HepG2 (cell line): ENCODE measurements around the gene TAC3. TPM values are rescaled to one million over a fixed set of nuclear protein-coding genes. Genes with fewer than 3 reads are reported as not detected.

Source experiments
- ATAC-seq: fragments of 200-7000 bp; cut with Tn5 transposase; 3 replicates; pipeline ENCODE4 v1.9.1; 2020; ENCODE audit warnings: mild to moderate bottlenecking, moderate library complexity
- BruUV-seq: library from RNA; stranded (reverse); fragments of 400-500 nt; replicated peaks from 2 replicates; lab custom pipeline; 2021; lab: Mats Ljungman, UMichigan
- CTCF ChIA-PET: fragments of 300-600 bp; formaldehyde crosslinking; extraction: SDS; loops from one replicate; lab custom pipeline; 2021; ENCODE audit warnings: low total read pairs, inconsistent platforms, low intra/inter-chr PET ratio; lab: Yijun Ruan, JAX
- POLR2A ChIA-PET: fragments of 350-600 bp; sonication (Branson Sonifier 250); formaldehyde crosslinking; loops from one replicate; lab custom pipeline; 2020; ENCODE audit warnings: antibody characterized with exemption, inconsistent platforms; lab: Yijun Ruan, JAX
- DNase-seq: peaks from one replicate; pipeline ENCODE4 v3.0.0-alpha.2; 2015; ENCODE audit warnings: low spot score
- FAIRE-seq: peaks from 3 replicates; lab custom pipeline; 2011; peaks lifted over from hg19 to GRCh38; lab: Jason Lieb, UNC
- H2AFZ ChIP-seq: one replicate; pipeline ENCODE4 v1.6.1; 2011; ENCODE audit warnings: low read length, inconsistent platforms
- H3K27ac ChIP-seq: fragments of 300-600 bp; 3 replicates; pipeline ENCODE4 v1.8.0; 2011; ENCODE audit warnings: mixed run types, mild to moderate bottlenecking, mixed read lengths, low read length, inconsistent platforms; ENCODE audit not compliant: insufficient read depth; ENCODE audit errors: extremely low read length
- H3K27me3 ChIP-seq, 2 experiments: fragments of 200-600 bp in 1 of 2; 2 replicates in 1 of 2; 3 replicates in 1 of 2; pipeline versions ENCODE4 v1.6.0 to v1.8.0; 2011; ENCODE audit warnings: low read length in 2 of 2, mild to moderate bottlenecking in 2 of 2, moderate library complexity in 2 of 2, inconsistent platforms in 1 of 2; ENCODE audit not compliant: insufficient read depth in 2 of 2, control insufficient read depth in 1 of 2
- H3K36me3 ChIP-seq, 2 experiments: fragments of 200-600 bp in 1 of 2; replicated peaks in 1 of 2; 2 replicates in 1 of 2; 3 replicates in 1 of 2; pipeline versions ENCODE4 v1.5.1 to v1.8.0; 2011; ENCODE audit warnings: low read length in 2 of 2, inconsistent platforms in 1 of 2; ENCODE audit not compliant: insufficient read depth in 2 of 2, control insufficient read depth in 1 of 2
- H3K4me1 ChIP-seq: 2 replicates; pipeline ENCODE4 v1.5.1; 2012; ENCODE audit warnings: low read length, inconsistent platforms; ENCODE audit not compliant: insufficient read depth
- H3K4me2 ChIP-seq: 2 replicates; pipeline ENCODE4 v1.6.0; 2011; ENCODE audit warnings: low read depth, low read length, inconsistent platforms
- H3K4me3 ChIP-seq, 3 experiments: fragments of 200-600 bp in 1 of 3; sonication (generic), shearing (Covaris generic) in 1 of 3; replicated peaks in 1 of 3; 2 replicates each; pipeline ENCODE4 v1.5.1; 2011 to 2016; ENCODE audit warnings: low read length in 3 of 3, inconsistent platforms in 2 of 3, low read depth in 2 of 3, mild to moderate bottlenecking in 2 of 3, control low read depth in 1 of 3, mixed read lengths in 1 of 3; ENCODE audit not compliant: insufficient read depth in 1 of 3
- H3K79me2 ChIP-seq: one replicate; pipeline ENCODE4 v1.6.1; 2011; ENCODE audit warnings: low read length, inconsistent platforms; ENCODE audit not compliant: insufficient read depth
- H3K9ac ChIP-seq: 2 replicates; pipeline ENCODE4 v1.6.0; 2011; ENCODE audit warnings: mild to moderate bottlenecking, low read depth, low read length, inconsistent platforms; ENCODE audit not compliant: insufficient read depth
- H3K9me3 ChIP-seq: 2 replicates; pipeline ENCODE4 v1.5.1; 2012; ENCODE audit warnings: mild to moderate bottlenecking, low read length
- H4K20me1 ChIP-seq: 2 replicates; pipeline ENCODE4 v1.6.0; 2011; ENCODE audit warnings: inconsistent platforms, mild to moderate bottlenecking, low read length, moderate library complexity; ENCODE audit not compliant: insufficient read depth
- AKAP8 ChIP-seq: sonication (generic); formaldehyde crosslinking; IDR thresholded peaks from 2 replicates; pipeline ENCODE4 v1.5.1; 2020; ENCODE audit warnings: mild to moderate bottlenecking, missing genetic modification reagents
- HMG20B ChIP-seq: conservative IDR thresholded peaks from 2 replicates; pipeline ENCODE4 v1.6.1; 2016; ENCODE audit warnings: missing genetic modification reagents, missing compliant biosample characterization
- KLF12 ChIP-seq: sonication (generic); formaldehyde crosslinking; IDR thresholded peaks from 2 replicates; pipeline ENCODE4 v1.4.0; 2020; ENCODE audit warnings: missing genetic modification reagents, borderline replicate concordance
- NBN ChIP-seq: fragments of 450-650 bp; conservative IDR thresholded peaks from 2 replicates; pipeline ENCODE4 v1.6.1; 2017
- RARG ChIP-seq: sonication (generic); formaldehyde crosslinking; IDR thresholded peaks from 2 replicates; pipeline ENCODE4 v1.4.0; 2020; ENCODE audit warnings: low read depth, mild to moderate bottlenecking, missing genetic modification reagents
- RFX3 ChIP-seq: IDR thresholded peaks from 2 replicates; pipeline ENCODE4 v1.6.1; 2016; ENCODE audit warnings: missing biosample characterization, missing genetic modification reagents
- SNAPC5 ChIP-seq: sonication (generic); formaldehyde crosslinking; IDR thresholded peaks from 2 replicates; pipeline ENCODE4 v1.8.1; 2023; ENCODE audit warnings: mild to moderate bottlenecking, missing genetic modification reagents, borderline replicate concordance
- TCF7 ChIP-seq: sonication (generic); IDR thresholded peaks from 2 replicates; pipeline ENCODE4 v1.6.1; 2016; ENCODE audit warnings: antibody characterized with exemption, low read depth
- TOPORS ChIP-seq: sonication (generic); formaldehyde crosslinking; IDR thresholded peaks from 2 replicates; pipeline ENCODE4 v1.8.0; 2023; ENCODE audit warnings: mild to moderate bottlenecking, missing genetic modification reagents
- ZNF260 ChIP-seq: sonication (generic); formaldehyde crosslinking; IDR thresholded peaks from 2 replicates; pipeline ENCODE4 v1.4.0; 2020; ENCODE audit warnings: missing genetic modification reagents, low read depth, mild to moderate bottlenecking, borderline replicate concordance
- ZNF549 ChIP-seq: sonication (generic); formaldehyde crosslinking; IDR thresholded peaks from 2 replicates; pipeline ENCODE4 v1.5.0; 2020; ENCODE audit warnings: missing genetic modification reagents
- ZNF597 ChIP-seq: sonication (generic); formaldehyde crosslinking; IDR thresholded peaks from 2 replicates; pipeline ENCODE4 v1.5.0; 2020; ENCODE audit warnings: missing genetic modification reagents
- WGBS: methylation state at CpG from one replicate; pipeline ENCODE4 v1.1.6; 2017; ENCODE audit warnings: low lambda C conversion rate; 5-methylcytosine and 5-hydroxymethylcytosine counted together
- in situ Hi-C: cut with HindIII; loops from 2 replicates; pipeline ENCODE4 v1.10.0; 2017; ENCODE audit warnings: low pct_unique_long_range_greater_than_20kb; ENCODE audit not compliant: extremely low pct_ligation_motif_present
- intact Hi-C: fragments of 100-400 bp; cut with micrococcal nuclease; formaldehyde crosslinking; loops from one replicate; pipeline ENCODE4 v1.10.0; 2022; ENCODE audit not compliant: unreplicated experiment
- polyA plus RNA-seq, 8 experiments: library from polyadenylated mRNA; depleted of rRNA in 3 of 8; stranded (reverse) in 7 of 8; unstranded in 1 of 8; fragments of >200 nt; fragmentation: Illumina TruSeq in 4 of 8; extraction: Trizol in 4 of 8; gene quantifications; 2 replicates each; pipeline versions ENCODE4 v1.2.1 to v1.2.3, GENCODE V29; 2011 to 2016; ENCODE audit warnings: low read depth in 4 of 8, missing spikeins in 1 of 8, mixed read lengths in 1 of 8; ENCODE audit not compliant: insufficient read depth in 1 of 8
- total RNA-seq, 5 experiments: library from RNA; depleted of rRNA; stranded (reverse); fragments of >200 nt; fragmentation: Illumina TruSeq; extraction: Trizol; gene quantifications; 2 replicates each; pipeline ENCODE4 v1.2.3, GENCODE V29; 2016; ENCODE audit warnings: low read depth in 1 of 5
- TF ChIP-seq, protein P1 (sequence below): sonication (generic); formaldehyde crosslinking; IDR thresholded peaks from 2 replicates; pipeline ENCODE4 v1.5.0; 2020; ENCODE audit warnings: mild to moderate bottlenecking, missing genetic modification reagents, borderline replicate concordance

TAC3 gene
- total and polyA plus RNA-seq, 2 of the 13 experiments (the other 11 are each of a cell fraction or from before 2014, with no cell fraction given) = 0.13 to 0.15 TPM

GRCh38 chr12:56989861-56990610 lies 26.3 kb downstream of the TAC3 start (continued):
- no peak for TF ChIP-seq ZNF597 (CRISPR knock-in tag)
- TF ChIP-seq SNAPC5 (CRISPR knock-in tag) = no peak
- TF ChIP-seq ZNF549 = no peak
- TF ChIP-seq TOPORS (CRISPR knock-in tag) = no peak
- TF ChIP-seq RARG (CRISPR knock-in tag) = no peak
- no peak for TF ChIP-seq TCF7
- TF ChIP-seq, all 625 proteins: peak for 0

DNA sequence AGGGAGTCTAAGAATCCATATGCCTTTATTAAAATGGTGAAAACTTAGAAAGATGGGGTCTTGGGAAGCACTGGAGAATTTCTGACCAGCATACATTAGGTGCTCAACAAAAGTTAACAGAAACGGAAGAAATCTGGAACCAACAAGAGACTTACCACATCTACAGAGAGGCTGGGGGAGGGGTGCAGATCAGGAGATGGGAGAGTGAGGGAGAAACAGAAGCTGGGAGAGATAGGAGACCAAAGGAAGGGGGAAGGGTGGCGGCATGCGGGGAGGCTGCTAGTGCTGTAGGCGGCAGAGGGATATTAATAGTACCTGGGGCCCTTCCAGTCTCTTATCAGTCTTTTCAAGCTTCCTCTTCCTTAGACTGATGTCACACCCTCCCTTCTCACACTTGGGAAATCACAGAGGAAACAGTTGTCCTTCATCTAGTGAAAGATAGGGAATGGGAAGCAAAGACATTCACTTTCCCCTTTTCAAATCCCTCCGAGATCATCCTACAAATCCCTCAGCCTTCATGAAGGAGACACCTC lies 28.1 kb downstream of the TAC3 start:
- no peak overlapping the region for H3K4me3 ChIP-seq
- no peak overlapping the region for H2AFZ ChIP-seq
- H3K9me3 ChIP-seq = no peaks in the 10 kb centered on the region
- BruUV-seq = no TSS peak
- ChIA-PET CTCF (interaction anchor here (1.3 to 3.5 kb wide), 4 partner anchors 41 to 231 kb away, joined by 3 to 37 read pairs (median 9); partner anchors contain the start of gene HSD17B6), POLR2A (interaction anchor here (1.0 kb wide), 1 partner anchor 148 kb away, joined by 3 read pairs; no protein-coding TSS in a partner anchor)
- in situ Hi-C loops (loop anchor here (5.0 kb wide), 3 partner anchors 41 to 231 kb away; no protein-coding TSS in a partner anchor), intact Hi-C loops (loop anchor here (5.0 kb wide), 1 partner anchor 226 kb away; the partner anchor contains the start of gene HSD17B6)
- H4K20me1 ChIP-seq = no peaks in the 10 kb centered on the region
- no peak overlapping the region for H3K27ac ChIP-seq
- no peak overlapping the region for H3K4me2 ChIP-seq
- no peaks in the 10 kb centered on the region for H3K36me3 ChIP-seq
- H3K27me3 ChIP-seq = no peaks in the 10 kb centered on the region; a peak in 1 of 5 replicates
- 35% methylated on average over 5 of the region's 5 CpGs for WGBS
- H3K4me1 ChIP-seq = peaks cover 13% of the 10 kb centered on the region; the same call in 1 of the 2 replicates
- no peak for DNase-seq
- no peak for ATAC-seq
- H3K9ac ChIP-seq = no peak overlapping the region
- no peaks in the 10 kb centered on the region for H3K79me2 ChIP-seq
- no peak for FAIRE-seq
- TF ChIP-seq, protein P1, sequence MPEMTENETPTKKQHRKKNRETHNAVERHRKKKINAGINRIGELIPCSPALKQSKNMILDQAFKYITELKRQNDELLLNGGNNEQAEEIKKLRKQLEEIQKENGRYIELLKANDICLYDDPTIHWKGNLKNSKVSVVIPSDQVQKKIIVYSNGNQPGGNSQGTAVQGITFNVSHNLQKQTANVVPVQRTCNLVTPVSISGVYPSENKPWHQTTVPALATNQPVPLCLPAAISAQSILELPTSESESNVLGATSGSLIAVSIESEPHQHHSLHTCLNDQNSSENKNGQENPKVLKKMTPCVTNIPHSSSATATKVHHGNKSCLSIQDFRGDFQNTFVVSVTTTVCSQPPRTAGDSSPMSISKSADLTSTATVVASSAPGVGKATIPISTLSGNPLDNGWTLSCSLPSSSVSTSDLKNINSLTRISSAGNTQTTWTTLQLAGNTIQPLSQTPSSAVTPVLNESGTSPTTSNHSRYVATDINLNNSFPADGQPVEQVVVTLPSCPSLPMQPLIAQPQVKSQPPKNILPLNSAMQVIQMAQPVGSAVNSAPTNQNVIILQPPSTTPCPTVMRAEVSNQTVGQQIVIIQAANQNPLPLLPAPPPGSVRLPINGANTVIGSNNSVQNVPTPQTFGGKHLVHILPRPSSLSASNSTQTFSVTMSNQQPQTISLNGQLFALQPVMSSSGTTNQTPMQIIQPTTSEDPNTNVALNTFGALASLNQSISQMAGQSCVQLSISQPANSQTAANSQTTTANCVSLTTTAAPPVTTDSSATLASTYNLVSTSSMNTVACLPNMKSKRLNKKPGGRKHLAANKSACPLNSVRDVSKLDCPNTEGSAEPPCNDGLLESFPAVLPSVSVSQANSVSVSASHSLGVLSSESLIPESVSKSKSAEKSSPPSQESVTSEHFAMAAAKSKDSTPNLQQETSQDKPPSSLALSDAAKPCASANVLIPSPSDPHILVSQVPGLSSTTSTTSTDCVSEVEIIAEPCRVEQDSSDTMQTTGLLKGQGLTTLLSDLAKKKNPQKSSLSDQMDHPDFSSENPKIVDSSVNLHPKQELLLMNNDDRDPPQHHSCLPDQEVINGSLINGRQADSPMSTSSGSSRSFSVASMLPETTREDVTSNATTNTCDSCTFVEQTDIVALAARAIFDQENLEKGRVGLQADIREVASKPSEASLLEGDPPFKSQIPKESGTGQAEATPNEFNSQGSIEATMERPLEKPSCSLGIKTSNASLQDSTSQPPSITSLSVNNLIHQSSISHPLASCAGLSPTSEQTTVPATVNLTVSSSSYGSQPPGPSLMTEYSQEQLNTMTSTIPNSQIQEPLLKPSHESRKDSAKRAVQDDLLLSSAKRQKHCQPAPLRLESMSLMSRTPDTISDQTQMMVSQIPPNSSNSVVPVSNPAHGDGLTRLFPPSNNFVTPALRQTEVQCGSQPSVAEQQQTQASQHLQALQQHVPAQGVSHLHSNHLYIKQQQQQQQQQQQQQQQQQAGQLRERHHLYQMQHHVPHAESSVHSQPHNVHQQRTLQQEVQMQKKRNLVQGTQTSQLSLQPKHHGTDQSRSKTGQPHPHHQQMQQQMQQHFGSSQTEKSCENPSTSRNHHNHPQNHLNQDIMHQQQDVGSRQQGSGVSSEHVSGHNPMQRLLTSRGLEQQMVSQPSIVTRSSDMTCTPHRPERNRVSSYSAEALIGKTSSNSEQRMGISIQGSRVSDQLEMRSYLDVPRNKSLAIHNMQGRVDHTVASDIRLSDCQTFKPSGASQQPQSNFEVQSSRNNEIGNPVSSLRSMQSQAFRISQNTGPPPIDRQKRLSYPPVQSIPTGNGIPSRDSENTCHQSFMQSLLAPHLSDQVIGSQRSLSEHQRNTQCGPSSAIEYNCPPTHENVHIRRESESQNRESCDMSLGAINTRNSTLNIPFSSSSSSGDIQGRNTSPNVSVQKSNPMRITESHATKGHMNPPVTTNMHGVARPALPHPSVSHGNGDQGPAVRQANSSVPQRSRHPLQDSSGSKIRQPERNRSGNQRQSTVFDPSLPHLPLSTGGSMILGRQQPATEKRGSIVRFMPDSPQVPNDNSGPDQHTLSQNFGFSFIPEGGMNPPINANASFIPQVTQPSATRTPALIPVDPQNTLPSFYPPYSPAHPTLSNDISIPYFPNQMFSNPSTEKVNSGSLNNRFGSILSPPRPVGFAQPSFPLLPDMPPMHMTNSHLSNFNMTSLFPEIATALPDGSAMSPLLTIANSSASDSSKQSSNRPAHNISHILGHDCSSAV = no peak
- TF ChIP-seq RFX3 (no peak), AKAP8 (CRISPR knock-in tag) (no peak), ZNF260 (CRISPR knock-in tag) (no peak), HMG20B (CRISPR knock-in tag) (no peak), KLF12 (no peak), NBN (no peak)
